ENCODE results near the gene DOLK.

DOLK gene

GRCh38 chr9:128929560-128929959 lies 17.8 kb downstream of the DOLK start:
- DNase-seq: no peak

GRCh38 chr9:128928624-128929023 lies 18.8 kb downstream of the DOLK start:
- no peak for DNase-seq

- peak; percentile 34 for DNase-seq
Measured at GRCh38 chr9:128927731-128928411, 19.5 kb downstream of the DOLK start.

GRCh38 chr9:128923493-128923883 lies 23.9 kb downstream of the DOLK start:
- no peak for DNase-seq

- no peak for DNase-seq
Measured at GRCh38 chr9:128921881-128922763, 25.3 kb downstream of the DOLK start.

- DNase-seq: no peak
Measured at GRCh38 chr9:128920381-128921058, 26.9 kb downstream of the DOLK start, which contains the start of gene PHYHD1. TSS of gene PHYHD1 (plus strand) at chr9:128920982. CDS start at chr9:128922324, 1,342 bp downstream.

GRCh38 chr9:128919402-128920089 lies 27.9 kb downstream of the DOLK start:
- no peak for DNase-seq

- no peak for DNase-seq
Measured at GRCh38 chr9:128918921-128919320, 28.5 kb downstream of the DOLK start.

- DNase-seq: no peak
Measured at GRCh38 chr9:128917151-128917849, 30.1 kb downstream of the DOLK start.

GRCh38 chr9:128916745-128917144 lies 30.7 kb downstream of the DOLK start:
- DNase-seq: no peak

GRCh38 chr9:128916204-128916603 lies 31.2 kb downstream of the DOLK start:
- DNase-seq: no peak

GRCh38 chr9:128913995-128914772 lies 33.2 kb downstream of the DOLK start:
- no peak for DNase-seq

- no peak for DNase-seq
Measured at GRCh38 chr9:128913048-128913900, 34.1 kb downstream of the DOLK start.

GRCh38 chr9:128912270-128912853 lies 35.0 kb downstream of the DOLK start:
- no peak for DNase-seq

- DNase-seq: no peak
Measured at GRCh38 chr9:128911529-128912035, 35.8 kb downstream of the DOLK start.

GRCh38 chr9:128910906-128911305 lies 36.5 kb downstream of the DOLK start:
- no peak for DNase-seq

GRCh38 chr9:128909859-128910258 lies 37.5 kb downstream of the DOLK start:
- no peak for DNase-seq

GRCh38 chr9:128908372-128908771 lies 39.0 kb downstream of the DOLK start:
- no peak for DNase-seq

GRCh38 chr9:128906741-128907140 lies 40.7 kb downstream of the DOLK start:
- no peak for DNase-seq

- no peak for DNase-seq
Measured at GRCh38 chr9:128905964-128906363, 41.4 kb downstream of the DOLK start.

All from DMS79 (cell line).